ENCODE data around the gene ZDHHC1. TPM values are rescaled to one million over a fixed set of nuclear protein-coding genes. Genes with fewer than 3 reads are reported as not detected.
"Not testable (repeated sequence)": the region's sequence is repeated elsewhere in the genome, so short reads cannot be mapped to it uniquely, and the experiment has no call there.

The ZDHHC1 gene
- total RNA-seq, 1 donor from 2014 or later, result 0.88 TPM

DNA sequence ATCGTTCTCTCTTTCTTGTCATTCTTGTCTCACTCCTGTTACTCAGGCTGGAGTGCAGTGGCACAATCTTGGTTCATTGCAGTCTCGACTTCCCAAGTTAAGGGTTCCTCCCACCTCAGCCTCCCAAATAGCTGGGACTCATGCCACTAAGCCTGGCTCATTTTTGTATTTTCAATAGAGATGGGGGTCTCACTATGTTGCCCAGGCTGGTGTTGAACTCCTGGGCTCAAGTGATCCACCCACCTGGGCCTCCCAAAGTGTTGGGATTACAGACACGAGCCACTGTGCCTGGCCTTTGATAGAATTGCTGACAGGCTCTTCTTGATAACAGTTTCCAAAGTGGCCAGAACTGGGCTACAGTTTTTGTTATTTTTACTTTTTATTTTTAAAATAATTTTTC is 55.2 kb downstream of the ZDHHC1 start:
- Mint-ChIP-seq H3K4me3 (no peak overlapping the region), H3K27ac (no peak overlapping the region), H3K27me3 (ENCODE audit: insufficient read depth) (peaks cover 17% of the 10 kb centered on the region), H3K9me3 (no peaks in the 10 kb centered on the region), H3K36me3 (ENCODE audit: low read depth) (no peaks in the 10 kb centered on the region), H3K4me1 (ENCODE audit: low read depth) (peaks cover 6% of the 10 kb centered on the region)
- DNase-seq (ENCODE audit: low spot score), result no peak
- intact Hi-C loops (cut with micrococcal nuclease), result no loop called here

DNA sequence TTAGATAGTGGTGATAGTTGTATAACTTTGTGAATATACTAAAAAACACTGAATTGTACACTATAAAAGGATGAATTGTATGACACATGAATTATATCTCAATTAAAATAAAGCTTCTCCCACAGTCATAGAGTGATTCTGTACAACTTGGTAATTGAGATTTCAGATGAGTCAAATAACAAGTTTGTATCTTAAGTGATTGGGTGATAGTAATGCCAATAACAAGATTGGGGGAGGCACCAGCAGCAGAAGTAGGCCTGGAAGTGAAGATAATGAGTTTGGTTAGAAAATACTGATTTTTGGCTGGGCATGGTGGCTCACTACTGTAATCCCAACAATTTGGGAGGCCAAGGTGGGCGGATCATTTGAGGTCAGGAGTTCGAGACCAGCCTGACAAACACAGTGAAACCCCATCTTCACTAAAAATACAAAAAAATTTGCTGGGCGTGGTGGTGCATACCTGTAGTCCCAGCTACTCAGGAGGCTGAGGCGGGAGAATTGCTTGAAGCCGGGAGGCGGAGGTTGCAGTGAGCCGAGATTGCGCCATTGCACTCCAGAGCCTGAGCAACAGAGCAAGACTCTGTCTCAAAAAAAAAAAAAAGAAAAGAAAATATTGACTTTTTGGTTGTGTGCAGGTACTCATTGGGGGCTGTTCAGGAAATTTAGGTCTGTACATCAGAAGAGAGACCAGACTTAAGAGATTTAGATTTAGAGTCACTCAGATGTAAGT is 56.6 kb downstream of the ZDHHC1 start:
- H3K4me1 Mint-ChIP-seq (ENCODE audit: low read depth); H3K9me3 Mint-ChIP-seq; H3K36me3 Mint-ChIP-seq (ENCODE audit: low read depth); intact Hi-C loops (cut with micrococcal nuclease); H3K4me3 Mint-ChIP-seq; H3K27ac Mint-ChIP-seq; DNase-seq (ENCODE audit: low spot score): not testable (repeated sequence)
- H3K27me3 Mint-ChIP-seq (ENCODE audit: insufficient read depth), result peaks cover 19% of the 10 kb centered on the region

DNA sequence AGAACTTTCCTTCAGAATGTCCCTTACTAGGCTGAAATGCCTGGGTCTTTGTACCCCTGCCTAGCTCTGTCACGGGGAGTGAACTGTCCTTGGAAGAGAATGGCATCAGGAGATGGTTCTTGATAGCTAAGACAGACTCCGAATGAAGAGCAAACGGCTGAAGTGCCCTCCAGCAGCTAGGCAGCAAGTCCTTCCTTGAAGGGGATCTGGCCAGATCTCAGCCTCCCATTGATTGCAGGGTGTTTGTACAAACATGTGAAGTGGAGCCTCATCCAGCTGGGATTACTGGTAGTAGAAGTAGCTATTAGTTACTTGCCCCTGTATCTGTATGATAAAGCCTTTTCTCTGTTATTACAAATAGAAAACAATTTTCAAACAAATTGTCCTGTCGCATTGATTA is 58.7 kb downstream of the ZDHHC1 start:
- H3K9me3 Mint-ChIP-seq, result no peaks in the 10 kb centered on the region
- H3K4me3 Mint-ChIP-seq, result no peak overlapping the region
- H3K27me3 Mint-ChIP-seq (ENCODE audit: insufficient read depth), result peaks cover 17% of the 10 kb centered on the region
- H3K4me1 Mint-ChIP-seq (ENCODE audit: low read depth), result no peaks in the 10 kb centered on the region
- no peaks in the 10 kb centered on the region for H3K36me3 Mint-ChIP-seq (ENCODE audit: low read depth)
- no peak for DNase-seq (ENCODE audit: low spot score)
- no peak overlapping the region for H3K27ac Mint-ChIP-seq
- intact Hi-C loops (cut with micrococcal nuclease), result no loop called here

DNA sequence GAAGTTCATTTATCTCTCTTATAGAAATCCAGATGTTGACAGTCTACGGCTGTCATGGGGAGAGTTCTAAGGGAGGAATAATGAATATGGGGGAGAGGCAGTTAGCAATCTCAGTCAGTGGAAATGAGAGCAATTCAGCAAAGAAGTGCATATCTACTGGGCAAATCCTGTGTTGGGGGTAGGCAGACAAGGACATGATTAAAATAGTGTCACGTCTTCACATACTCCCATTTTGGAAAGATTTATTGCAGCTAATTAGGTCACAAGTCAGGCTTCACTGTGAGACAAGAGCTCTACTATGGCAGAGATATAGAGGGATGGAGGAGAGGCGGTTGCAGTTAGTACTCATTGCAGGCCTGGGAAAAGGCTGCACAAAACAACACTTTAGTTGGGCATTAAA is 59.9 kb downstream of the ZDHHC1 start:
- H3K27me3 Mint-ChIP-seq (ENCODE audit: insufficient read depth), result peaks cover 17% of the 10 kb centered on the region
- no peak for DNase-seq (ENCODE audit: low spot score)
- H3K4me3 Mint-ChIP-seq, result no peak overlapping the region
- no peaks in the 10 kb centered on the region for H3K4me1 Mint-ChIP-seq (ENCODE audit: low read depth)
- no peak overlapping the region for H3K27ac Mint-ChIP-seq
- intact Hi-C loops (cut with micrococcal nuclease), result no loop called here
- H3K36me3 Mint-ChIP-seq (ENCODE audit: low read depth), result no peaks in the 10 kb centered on the region
- no peaks in the 10 kb centered on the region for H3K9me3 Mint-ChIP-seq

DNA sequence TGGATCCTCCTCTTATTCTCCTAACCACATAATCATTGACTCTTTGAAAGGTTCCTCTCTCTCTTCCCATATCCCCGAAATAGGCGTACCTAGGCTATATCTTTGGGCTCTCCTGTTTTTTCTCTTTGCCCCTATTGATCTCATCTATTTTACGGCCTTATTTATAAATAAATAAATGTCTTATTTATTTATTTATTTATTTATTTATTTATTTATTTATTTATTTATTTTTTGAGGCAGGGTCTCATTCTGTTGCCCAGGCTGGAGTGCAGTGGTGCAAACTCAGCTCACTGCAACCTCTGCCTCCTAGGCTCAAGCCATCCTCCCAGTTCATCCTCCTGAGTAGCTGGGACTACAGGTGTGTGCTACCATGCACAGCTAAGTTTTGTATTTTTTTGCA is 63.8 kb downstream of the ZDHHC1 start:
- H3K9me3 Mint-ChIP-seq; H3K4me1 Mint-ChIP-seq (ENCODE audit: low read depth); H3K36me3 Mint-ChIP-seq (ENCODE audit: low read depth); H3K27ac Mint-ChIP-seq; H3K4me3 Mint-ChIP-seq; DNase-seq (ENCODE audit: low spot score): not testable (repeated sequence)
- peaks cover 13% of the 10 kb centered on the region for H3K27me3 Mint-ChIP-seq (ENCODE audit: insufficient read depth)
- intact Hi-C loops (cut with micrococcal nuclease), result loop anchor here (5.0 kb wide), 1 partner anchor 40 kb away; the partner anchor contains the start of gene TPPP3

DNA sequence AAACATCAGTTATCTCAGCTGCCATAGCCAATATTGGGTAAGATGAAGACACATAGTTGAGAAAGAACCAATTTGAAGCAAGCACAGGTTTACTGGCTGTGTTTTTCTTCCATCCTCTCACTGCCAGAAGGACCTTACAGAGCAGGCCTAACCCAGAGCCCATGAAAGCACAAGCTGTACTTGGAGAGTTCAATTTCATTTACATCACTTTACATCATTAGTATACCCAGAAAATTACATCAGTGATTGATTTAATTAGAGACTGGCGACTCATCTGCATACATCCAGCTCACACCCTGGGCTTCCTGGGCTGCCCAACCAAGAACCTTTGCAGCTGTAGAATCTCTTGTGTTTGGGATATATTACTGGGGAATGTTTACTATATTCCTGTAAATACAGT is 66.0 kb downstream of the ZDHHC1 start:
- Mint-ChIP-seq H3K4me1 (ENCODE audit: low read depth) (no peaks in the 10 kb centered on the region), H3K9me3 (no peaks in the 10 kb centered on the region), H3K27ac (no peak overlapping the region), H3K4me3 (no peak overlapping the region), H3K36me3 (ENCODE audit: low read depth) (no peaks in the 10 kb centered on the region), H3K27me3 (ENCODE audit: insufficient read depth) (peaks cover 16% of the 10 kb centered on the region)
- no peak for DNase-seq (ENCODE audit: low spot score)
- intact Hi-C loops (cut with micrococcal nuclease), result loop anchor here (5.0 kb wide), 1 partner anchor 42 kb away; the partner anchor contains the start of gene TPPP3

DNA sequence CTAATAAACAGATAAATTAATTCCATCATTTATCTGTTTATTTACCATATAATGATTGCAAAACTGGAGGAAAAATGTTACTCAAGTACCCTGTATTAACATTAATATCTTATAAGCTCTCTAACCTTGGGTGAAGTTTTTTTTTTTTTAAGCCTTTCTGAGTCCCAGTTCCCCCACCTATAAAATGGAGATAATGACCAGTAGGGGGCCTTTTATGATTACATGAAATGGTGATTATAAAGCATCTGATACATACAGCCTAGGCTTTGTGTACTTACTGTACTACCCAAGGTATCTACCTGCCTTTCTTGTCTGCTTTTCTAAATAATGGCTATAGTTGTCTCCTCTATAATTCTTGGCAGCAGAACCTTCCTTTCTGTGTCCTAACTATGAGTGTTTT is 67.1 kb downstream of the ZDHHC1 start:
- Mint-ChIP-seq H3K4me3 (no peak overlapping the region), H3K9me3 (no peaks in the 10 kb centered on the region), H3K27me3 (ENCODE audit: insufficient read depth) (peaks cover 16% of the 10 kb centered on the region), H3K36me3 (ENCODE audit: low read depth) (no peaks in the 10 kb centered on the region), H3K27ac (no peak overlapping the region), H3K4me1 (ENCODE audit: low read depth) (no peaks in the 10 kb centered on the region)
- DNase-seq (ENCODE audit: low spot score), result no peak
- intact Hi-C loops (cut with micrococcal nuclease), result no loop called here

DNA sequence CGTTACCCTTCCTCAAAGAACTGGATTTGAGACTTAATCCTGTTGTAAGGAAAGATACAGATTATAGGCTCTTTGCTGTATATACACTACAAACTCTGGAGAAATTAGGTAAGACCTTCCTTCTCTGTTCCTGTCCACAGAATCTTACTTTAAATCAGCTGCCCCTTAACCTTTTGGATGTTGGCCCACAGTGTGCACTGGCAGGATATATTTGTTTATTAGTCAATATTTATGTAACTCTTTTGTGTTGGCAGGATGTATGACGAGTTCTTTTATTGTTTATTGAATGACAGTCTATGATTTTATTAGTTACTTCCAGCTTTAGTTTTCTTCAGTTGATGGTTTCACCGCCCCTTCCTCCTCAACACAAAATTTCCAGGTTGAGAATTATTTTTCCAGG is 69.9 kb downstream of the ZDHHC1 start:
- peaks cover 12% of the 10 kb centered on the region for H3K27me3 Mint-ChIP-seq (ENCODE audit: insufficient read depth)
- H3K4me1 Mint-ChIP-seq (ENCODE audit: low read depth), result no peaks in the 10 kb centered on the region
- no peak overlapping the region for H3K4me3 Mint-ChIP-seq
- H3K36me3 Mint-ChIP-seq (ENCODE audit: low read depth), result no peaks in the 10 kb centered on the region
- H3K27ac Mint-ChIP-seq, result no peak overlapping the region
- DNase-seq (ENCODE audit: low spot score), result no peak
- H3K9me3 Mint-ChIP-seq, result no peaks in the 10 kb centered on the region
- intact Hi-C loops (cut with micrococcal nuclease), result no loop called here

DNA sequence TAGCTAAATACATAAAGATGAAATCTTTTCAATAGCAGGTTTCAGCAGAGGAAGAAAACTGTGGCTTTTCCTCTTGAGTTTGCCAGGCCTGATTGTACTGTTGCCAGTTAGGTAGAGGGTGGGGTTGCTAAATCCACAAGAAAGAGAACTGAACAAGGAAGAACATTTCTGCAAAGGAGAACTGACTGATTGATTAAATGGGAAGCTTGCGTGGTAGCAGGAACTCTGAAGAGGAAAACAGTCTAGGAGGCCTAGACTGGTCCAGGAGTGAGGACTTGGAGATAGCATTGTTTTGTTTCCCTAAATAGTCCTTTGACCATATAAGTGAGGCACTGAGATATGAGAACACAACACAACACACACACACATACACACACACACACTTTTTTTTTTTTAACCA is 70.9 kb downstream of the ZDHHC1 start:
- intact Hi-C loops (cut with micrococcal nuclease), result no loop called here
- peaks cover 10% of the 10 kb centered on the region for H3K27me3 Mint-ChIP-seq (ENCODE audit: insufficient read depth)
- no peaks in the 10 kb centered on the region for H3K36me3 Mint-ChIP-seq (ENCODE audit: low read depth)
- no peak overlapping the region for H3K4me3 Mint-ChIP-seq
- no peak overlapping the region for H3K27ac Mint-ChIP-seq
- H3K9me3 Mint-ChIP-seq, result no peaks in the 10 kb centered on the region
- DNase-seq (ENCODE audit: low spot score), result no peak
- no peaks in the 10 kb centered on the region for H3K4me1 Mint-ChIP-seq (ENCODE audit: low read depth)

Other genes with a start within 250 kb of the ZDHHC1 start
- gene NOL3, start 245.9 kb downstream of the ZDHHC1 start, total RNA-seq, result 19.0 and 22.9 TPM in 2 replicates
- gene MATCAP1, start 232.5 kb downstream of the ZDHHC1 start, total RNA-seq, result 45.5 and 48.2 TPM in 2 replicates
- gene EXOC3L1, start 226.3 kb downstream of the ZDHHC1 start, total RNA-seq, result 0.34 TPM in 1 of 2 replicates, not detected in the other
- gene E2F4, start 224.3 kb downstream of the ZDHHC1 start, total RNA-seq, result 174 and 181 TPM in 2 replicates
- gene ELMO3, start 217.3 kb downstream of the ZDHHC1 start, total RNA-seq, result 8.5 and 9.0 TPM in 2 replicates
- gene TMEM208, start 189.3 kb downstream of the ZDHHC1 start, total RNA-seq, result 68.5 and 72.4 TPM in 2 replicates
- gene FHOD1, start 169.0 kb downstream of the ZDHHC1 start, total RNA-seq, result 116 and 119 TPM in 2 replicates
- 5.1 TPM in 2 replicates for gene SLC9A5, start 167.5 kb downstream of the ZDHHC1 start, total RNA-seq
- 39.6 and 42.3 TPM in 2 replicates for gene PLEKHG4, start 136.9 kb downstream of the ZDHHC1 start, total RNA-seq
- gene KCTD19, start 89.7 kb downstream of the ZDHHC1 start, total RNA-seq, result 0.22 and 0.62 TPM in 2 replicates
- gene LRRC36, start 89.7 kb downstream of the ZDHHC1 start, total RNA-seq, result 0.22 and 0.23 TPM in 2 replicates
- not detected in 2 replicates for gene TPPP3, start 23.0 kb downstream of the ZDHHC1 start, total RNA-seq
- 3.6 and 5.0 TPM in 2 replicates for gene HSD11B2, start 14.6 kb upstream of the ZDHHC1 start, total RNA-seq
- gene ATP6V0D1, start 64.7 kb upstream of the ZDHHC1 start, total RNA-seq, result 37.7 and 41.5 TPM in 2 replicates
- gene AGRP, start 67.1 kb upstream of the ZDHHC1 start, total RNA-seq, result not detected in 2 replicates
- gene RIPOR1, start 112.4 kb upstream of the ZDHHC1 start, total RNA-seq, result 26.3 and 27.1 TPM in 2 replicates
- 64.7 and 67.6 TPM in 2 replicates for gene CTCF, start 146.0 kb upstream of the ZDHHC1 start, total RNA-seq
- 228 and 238 TPM in 2 replicates for gene CARMIL2, start 228.7 kb upstream of the ZDHHC1 start, total RNA-seq
- 56.7 and 59.1 TPM in 2 replicates for gene ACD, start 243.8 kb upstream of the ZDHHC1 start, total RNA-seq
- gene PARD6A, start 244.5 kb upstream of the ZDHHC1 start, total RNA-seq, result 13.4 and 16.1 TPM in 2 replicates